ENCODE measurements around the gene ARFRP1. TPM values are rescaled to one million over a fixed set of nuclear protein-coding genes. Genes with fewer than 3 reads are reported as not detected.
"Not testable (repeated sequence)": the region's sequence is repeated elsewhere in the genome, so short reads cannot be mapped to it uniquely, and the experiment has no call there.

The ARFRP1 gene
- total RNA-seq, 1 donor from 2014 or later: 47.1 TPM

DNA sequence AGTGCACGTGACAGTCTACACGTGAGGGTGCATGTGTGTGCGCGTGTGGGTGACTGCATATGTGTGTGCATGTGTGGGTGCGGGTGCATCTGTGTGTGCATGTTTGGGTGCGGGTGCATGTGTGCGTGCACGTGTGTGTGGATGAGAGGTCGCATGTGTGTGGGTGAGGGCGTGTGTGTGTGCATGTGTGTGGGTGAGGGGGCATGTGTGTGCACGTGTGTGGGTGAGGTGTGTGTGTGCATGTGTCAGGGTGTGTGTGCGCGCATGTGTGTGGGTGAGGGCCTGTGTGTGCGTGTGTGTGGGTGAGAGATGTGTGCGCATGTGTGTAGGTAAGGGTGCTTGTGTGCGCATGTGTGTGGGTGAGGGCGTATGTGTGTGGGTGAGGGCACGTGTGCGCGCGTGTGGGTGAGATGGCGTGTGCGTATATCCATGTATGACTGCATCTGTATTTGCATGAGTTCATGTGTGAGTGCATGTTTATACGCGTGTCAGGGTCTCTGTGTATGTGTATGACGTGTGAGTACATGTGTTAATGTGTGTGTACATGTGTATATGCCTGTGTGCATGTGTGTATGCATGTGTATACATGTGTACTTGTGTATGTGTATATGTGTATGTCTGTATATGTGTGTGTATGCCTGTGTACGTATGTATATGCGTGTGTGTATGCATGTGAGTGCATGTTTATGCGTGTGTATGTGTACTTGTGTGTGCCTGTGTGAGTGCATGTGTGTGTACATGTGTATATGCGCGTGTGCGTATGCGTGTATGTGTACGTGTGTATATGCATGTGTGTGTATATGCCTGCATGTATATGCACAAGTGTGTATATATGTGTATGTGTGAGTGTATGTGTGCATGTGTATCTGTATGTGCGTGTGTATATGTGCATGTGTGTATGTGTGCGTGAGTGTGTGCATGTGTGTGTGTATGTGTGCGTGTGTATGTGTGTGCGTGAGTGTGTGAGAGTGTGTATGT lies 24.6 kb upstream of the ARFRP1 start:
- no peak for DNase-seq (ENCODE audit: low read depth)

DNA sequence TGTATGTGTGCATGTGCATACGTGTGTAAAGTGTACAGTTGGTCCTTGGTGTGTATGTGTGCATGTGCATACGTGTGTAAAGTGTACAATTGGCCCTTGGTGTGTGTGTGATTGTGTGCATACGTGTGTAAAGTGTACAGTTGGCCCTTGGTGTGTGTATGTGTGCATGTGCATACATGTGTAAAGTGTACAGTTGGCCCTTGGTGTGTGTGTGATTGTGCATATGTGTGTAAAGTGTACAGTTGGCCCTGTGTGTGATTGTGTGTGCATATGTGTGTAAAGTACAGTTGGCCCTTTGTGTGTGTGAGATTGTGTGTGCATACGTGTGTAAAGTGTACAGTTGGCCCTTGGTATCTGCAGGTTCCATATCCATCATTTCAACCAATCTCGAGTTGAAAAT lies 23.6 kb upstream of the ARFRP1 start:
- DNase-seq (ENCODE audit: low read depth): no peak

DNA sequence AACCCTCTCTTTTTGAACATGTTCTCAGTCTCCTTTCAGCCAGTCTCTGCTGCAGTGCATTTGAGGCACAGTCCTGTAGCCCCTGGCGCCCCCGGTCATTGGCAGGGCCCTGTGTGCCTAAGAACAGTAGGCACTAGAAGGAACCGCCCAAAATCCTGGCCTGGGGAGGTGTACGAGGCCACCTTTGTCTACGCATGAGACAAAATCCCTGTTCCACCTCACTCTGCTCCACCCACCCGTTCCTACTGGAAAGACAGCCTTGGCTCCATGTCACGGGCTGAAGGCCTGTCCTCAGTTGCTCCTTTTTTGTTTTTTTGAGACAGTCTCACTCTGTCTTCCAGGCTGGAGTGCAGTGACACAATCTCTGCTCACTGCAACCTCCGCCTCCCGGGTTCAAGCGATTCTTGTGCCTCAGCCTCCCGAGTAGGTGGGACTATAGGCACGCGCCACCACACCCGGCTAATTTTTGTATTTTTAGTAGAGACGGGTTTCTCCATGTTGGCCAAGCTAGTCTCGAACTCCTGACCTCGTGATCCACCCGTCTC lies 22.5 kb upstream of the ARFRP1 start:
- DNase-seq (ENCODE audit: low read depth): not testable (repeated sequence)

DNA sequence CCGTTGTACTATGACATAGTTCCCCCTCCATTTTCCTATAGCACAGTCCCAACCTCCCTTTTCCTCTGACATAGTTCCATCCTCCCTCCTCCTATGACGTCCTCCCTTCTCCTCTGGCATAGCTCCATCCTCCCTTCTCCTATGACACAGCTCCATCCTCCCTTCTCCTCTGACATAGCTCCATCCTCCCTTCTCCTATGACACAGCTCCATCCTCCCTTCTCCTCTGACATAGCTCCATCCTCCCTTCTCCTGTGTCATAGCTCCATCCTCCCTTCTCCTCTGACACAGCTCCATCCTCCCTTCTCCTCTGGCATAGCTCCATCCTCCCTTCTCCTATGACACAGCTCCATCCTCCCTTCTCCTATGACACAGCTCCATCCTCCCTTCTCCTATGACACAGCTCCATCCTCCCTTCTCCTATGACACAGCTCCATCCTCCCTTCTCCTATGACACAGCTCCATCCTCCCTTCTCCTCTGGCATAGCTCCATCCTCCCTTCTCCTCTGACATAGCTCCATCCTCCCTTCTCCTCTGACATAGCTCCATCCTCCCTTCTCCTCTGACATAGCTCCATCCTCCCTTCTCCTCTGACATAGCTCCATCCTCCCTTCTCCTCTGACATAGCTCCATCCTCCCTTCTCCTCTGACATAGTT lies 15.3 kb upstream of the ARFRP1 start:
- not testable (repeated sequence) for DNase-seq (ENCODE audit: low read depth)

DNA sequence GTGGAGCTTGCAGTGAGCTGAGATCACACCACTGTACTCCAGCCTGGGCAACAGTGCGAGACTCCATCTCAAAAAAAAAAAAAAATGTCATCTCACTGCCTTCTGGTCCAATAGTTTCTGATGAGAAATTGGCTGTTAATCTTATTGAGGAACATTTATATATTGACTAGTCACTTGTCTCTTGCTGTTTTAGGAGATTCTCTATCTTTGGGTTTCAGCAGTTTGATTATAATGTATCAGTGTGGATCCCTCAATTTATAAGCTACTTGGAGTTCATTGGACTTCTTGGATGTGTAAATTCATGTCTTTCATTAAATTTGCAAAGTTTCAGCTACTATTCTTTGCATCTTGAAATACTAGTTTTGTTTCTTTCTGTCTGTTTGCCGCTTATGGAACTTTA lies 11.2 kb upstream of the ARFRP1 start:
- no peak for DNase-seq (ENCODE audit: low read depth)

DNA sequence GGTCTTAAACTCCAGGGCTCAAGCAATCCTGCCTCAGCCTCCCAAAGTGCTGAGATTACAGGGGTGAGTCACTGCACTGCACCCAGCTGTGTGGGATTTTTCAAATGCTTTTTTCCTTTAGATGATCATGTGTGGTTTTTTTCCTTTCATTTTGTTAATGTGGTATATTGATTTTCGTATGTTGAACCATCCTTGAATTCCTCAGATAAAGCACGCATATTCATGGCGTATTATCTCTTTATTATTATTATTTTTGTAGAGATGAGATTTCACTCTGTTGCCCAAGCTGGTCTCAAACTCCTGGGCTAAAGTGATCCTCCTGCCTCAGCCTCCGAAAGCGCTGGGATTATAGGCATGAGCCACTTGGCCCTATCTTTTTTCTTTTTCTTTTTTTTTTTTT lies 7.1 kb upstream of the ARFRP1 start:
- DNase-seq (ENCODE audit: low read depth): no peak

DNA sequence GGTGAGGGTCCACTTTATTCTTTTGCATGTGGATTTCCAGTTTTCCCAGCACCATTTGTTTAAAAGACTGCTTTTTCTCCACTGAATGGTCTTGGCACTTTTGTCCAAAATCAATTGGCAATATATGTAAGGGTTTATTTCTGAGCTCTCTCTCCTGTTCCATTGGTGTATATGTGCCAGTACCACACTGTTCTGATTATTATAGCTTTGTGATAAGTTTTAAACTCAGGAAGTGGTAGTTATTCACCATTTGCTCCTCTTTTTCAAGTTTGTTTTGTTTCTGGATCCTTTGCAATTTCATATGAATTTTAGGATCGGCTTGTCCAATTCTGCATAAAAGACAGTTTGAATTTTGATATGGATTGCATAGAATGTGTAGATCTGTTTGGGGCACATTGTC lies 4.4 kb upstream of the ARFRP1 start:
- no peak for DNase-seq (ENCODE audit: low read depth)

DNA sequence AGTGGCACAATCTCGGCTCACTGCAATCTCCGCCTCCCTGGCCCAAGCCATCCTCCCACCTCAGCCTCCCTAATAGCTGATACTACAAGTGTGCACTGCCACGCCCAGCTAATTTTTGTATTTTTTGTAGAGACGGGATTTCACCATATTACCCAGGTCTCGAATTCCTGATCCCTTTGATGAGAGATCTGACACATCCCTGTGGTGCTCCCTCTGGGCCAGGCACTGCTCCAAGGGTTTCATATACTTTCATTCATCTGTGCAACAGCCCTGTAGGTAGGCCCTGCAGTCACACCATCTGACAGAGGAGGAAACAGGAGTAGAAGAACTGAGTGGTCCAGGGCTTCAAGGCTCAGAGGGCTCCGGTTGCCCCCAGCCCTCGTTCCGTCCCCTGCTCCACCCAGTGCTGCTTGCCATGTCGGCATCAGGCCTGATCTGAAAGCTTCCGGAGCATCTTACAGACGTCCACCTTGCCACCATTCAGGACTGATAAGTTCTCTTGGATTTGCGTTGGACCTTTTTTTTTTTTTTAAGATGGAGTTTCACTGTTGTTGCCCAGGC lies 3.4 kb upstream of the ARFRP1 start:
- DNase-seq (ENCODE audit: low read depth): no peak

DNA sequence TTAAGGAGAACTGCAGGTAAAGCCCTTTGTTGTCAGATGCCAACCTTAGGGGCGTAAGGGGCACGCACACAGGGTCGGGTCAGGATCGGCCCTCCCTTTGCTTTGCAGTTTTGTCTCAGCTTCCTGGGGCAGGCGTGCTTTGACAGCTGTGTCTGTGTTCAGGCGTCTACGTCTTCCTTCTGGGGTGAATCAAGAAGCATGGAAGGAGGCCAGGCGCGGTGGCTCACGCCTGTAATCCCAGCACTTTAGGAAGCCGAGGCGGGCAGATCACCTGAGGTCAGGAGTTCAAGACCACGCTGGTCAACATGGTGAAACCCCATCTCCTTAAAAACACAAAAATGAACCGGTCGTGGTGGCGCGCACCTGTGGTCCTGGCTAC lies 1.4 kb upstream of the ARFRP1 start:
- DNase-seq (ENCODE audit: low read depth): no peak

DNA sequence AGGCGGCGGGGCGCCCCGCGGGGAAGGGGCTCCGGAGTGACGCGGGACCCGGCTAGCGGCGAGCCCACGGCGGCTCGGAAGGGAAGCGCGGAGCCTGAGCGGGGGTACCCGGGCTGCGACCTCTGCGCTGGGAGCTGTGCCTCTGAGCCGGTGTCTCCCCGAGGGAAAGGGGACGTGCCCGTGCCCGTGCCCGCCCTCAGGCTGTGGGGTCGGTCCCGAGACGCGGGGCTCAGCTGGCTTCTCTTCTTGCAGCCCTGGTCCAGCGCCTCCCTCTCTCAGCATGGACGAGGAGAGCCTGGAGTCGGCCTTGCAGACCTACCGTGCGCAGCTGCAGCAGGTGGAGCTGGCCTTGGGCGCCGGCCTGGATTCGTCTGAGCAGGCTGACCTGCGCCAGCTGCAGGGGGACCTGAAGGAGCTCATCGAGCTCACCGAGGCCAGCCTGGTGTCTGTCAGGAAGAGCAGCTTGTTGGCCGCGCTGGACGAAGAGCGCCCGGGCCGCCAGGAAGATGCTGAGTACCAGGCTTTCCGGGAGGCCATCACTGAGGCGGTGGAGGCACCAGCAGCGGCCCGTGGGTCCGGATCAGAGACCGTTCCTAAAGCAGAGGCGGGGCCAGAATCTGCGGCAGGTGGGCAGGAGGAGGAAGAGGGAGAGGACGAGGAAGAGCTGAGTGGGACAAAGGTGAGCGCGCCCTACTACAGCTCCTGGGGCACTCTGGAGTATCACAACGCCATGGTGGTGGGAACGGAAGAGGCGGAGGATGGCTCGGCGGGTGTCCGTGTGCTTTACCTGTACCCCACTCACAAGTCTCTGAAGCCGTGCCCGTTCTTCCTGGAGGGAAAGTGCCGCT lies 749 bp upstream of the ARFRP1 start:
- no peak for DNase-seq (ENCODE audit: low read depth)

DNA sequence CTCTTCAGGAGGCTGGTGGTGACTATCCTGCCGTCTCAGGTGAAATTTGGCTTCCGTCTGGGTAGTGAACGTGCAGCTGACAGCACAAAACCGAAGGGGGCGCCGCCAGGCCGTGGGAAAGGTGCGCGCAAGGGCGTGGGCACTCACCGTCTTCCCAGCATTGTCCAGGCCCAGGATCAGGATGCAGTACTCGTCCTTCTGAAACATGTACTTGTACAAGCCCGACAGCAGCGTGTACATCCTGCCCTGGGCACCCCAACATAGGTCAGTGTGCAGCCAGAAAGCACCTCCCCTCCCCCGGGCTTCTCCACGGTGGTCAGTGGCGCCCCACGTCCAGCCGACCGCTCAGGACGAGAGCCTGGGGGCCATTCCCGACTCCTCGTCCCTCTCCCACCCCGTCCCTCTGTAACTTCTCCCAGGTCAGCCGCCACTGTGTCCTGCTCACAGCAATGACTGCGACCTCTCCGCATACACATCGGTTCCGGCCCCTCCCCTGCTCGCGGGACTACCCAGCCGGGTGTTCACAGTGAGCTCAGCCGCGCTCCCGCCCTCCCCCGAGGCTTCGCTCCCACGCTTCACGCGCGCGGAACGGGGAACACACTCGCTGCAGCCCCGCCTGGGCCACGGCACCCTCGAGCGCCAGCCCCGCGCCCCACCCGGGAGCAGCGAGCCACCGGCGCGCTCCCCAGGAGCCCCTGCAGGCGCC lies 771 bp downstream of the ARFRP1 start:
- no peak for DNase-seq (ENCODE audit: low read depth)

DNA sequence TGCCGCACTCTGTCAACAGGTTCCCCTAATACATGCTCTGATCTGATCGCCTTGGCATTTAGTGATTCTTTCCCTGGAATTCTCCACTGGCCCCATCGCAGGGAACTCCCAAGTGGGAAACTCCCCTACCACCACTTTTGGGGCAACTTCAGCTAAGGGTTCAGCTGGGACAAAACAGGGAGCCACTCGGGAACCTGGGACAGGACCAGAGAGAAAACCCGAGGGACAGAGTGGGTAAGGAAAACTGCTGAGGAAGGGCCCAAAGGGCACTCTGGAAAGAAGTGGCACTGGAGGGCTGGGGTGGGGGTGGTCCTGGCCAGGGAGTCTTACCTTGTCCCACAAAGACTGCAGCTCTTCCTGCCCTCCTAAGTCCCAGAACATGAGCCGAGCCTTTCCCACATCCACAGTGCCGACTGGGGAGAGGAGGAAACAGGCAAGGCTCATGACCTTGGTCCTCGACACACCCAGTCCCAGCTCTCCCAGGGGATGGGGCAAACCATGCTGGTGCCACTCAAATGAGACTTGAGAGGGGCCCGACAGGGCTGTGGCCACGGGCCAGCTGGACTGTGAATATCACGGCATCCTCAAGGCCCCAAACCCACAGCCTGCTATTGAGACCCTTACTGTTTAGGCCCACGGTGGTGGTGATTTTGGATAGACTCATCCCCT lies 1.6 kb downstream of the ARFRP1 start:
- DNase-seq (ENCODE audit: low read depth): no peak

DNA sequence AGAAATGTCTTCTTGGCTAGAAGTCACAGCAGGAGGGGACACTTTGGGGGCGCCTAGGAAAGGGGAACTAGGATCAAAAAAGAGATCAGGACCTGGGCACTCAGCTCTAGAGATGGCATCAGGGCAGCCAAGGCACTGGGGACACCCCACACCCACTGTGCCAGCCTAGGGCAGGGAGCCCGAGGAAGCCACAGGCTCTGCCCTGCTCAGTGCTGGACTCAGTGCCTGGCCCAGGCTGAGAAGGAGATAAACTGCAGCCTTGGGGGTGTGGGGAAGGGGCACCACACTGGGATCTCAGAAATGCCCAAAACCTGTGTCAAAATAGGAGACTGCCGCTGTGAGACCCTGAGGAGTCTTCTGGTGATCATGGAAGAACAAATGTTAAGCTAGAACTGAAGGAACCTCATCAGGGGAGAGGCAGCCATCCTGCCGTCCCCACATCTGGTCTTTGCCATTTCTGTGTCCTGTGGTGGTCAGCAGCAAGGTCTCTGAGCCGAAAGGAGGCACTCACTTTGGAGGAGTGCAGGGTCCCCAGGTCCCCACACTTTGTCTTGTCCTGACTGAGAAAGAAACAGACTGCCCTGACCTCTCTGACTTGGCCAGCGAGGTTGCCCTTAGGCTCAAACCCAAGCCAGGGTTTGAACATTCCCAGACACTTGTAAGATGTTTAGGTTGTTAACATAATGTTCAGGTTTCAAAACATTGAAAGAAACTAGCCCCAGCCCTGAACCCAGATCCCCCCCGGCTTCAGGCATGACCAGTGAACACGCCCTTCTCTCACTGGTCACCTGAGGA lies 2.3 kb downstream of the ARFRP1 start:
- no peak for DNase-seq (ENCODE audit: low read depth)

DNA sequence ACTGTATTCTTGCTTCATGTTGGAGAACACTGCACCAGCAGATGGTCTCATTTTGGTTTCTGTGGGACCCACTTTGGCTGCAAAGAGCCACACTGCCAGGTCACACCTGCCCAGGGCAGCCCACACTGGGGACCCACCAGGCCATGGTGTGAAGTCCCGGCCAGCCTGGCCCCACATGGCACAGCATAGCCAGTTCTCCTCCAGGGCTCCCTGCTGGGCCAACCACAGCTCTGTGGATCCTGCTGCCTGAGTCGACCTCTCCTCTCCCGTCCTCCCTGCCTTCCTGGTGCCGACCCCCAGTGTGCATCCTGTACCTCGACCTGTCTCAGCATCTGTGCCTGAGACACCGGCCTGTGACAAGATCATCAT lies 3.0 kb downstream of the ARFRP1 start:
- no peak for DNase-seq (ENCODE audit: low read depth)

DNA sequence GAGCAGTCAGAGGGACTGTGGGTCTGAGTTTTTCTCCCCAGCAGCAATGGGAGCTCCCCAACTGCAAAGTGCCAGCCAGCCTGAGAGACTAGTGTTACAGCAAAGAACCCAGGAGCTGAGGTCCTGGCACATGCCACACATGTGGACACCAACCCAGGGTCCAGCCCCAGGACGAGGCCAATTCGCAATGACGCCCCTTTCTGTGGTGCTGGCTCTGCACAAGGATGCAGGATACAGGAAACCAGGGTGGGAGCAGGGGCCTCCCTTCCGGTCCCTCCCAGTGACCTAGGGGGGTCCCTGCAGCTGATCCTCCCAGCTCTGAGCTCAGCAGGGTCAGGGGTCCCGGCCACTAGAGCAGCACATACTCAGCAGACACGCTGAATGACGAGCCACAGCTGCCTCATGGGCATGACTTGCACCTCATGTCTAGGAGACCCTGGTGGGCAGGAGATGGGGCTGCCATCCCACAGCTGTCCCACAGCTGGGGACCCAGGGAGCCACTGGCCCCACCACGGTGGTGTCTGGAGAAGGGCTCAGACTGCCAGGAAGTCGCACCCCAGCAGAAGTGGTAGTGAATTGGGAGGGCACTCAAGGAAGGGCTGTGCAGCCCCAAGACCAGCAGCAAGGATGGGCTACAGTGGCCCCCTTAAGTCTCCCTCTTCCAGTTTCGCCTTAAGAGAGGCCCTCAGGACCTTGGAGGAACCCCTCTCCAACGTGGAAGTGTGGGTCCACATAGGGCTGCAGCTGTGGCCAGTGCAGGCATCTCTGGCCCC lies 3.6 kb downstream of the ARFRP1 start:
- DNase-seq (ENCODE audit: low read depth): no peak

DNA sequence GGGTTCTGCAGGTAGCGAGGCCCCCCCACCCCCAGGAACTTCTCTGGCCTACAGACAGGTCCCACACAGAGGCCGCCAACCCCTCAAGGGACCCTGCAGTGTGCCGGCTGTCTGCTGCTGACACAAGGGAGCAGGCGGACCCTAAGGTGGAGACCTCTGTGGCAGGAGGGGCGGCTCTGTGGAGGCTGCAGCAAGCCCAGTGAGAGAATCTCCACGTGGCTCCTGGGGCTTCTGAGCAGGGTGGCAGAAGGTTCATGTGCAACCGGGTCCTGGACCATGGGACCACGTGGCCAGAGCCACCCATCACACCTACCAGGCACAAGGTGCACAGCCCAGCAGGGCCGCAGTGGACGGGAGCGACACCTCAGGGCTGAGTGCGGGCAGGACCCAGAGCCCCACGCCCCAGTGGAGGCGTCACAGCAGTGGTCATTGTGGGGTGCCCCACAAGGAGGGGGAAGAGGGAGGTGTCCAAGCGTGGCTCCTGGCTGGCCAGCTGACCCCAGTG lies 4.3 kb downstream of the ARFRP1 start:
- no peak for DNase-seq (ENCODE audit: low read depth)

DNA sequence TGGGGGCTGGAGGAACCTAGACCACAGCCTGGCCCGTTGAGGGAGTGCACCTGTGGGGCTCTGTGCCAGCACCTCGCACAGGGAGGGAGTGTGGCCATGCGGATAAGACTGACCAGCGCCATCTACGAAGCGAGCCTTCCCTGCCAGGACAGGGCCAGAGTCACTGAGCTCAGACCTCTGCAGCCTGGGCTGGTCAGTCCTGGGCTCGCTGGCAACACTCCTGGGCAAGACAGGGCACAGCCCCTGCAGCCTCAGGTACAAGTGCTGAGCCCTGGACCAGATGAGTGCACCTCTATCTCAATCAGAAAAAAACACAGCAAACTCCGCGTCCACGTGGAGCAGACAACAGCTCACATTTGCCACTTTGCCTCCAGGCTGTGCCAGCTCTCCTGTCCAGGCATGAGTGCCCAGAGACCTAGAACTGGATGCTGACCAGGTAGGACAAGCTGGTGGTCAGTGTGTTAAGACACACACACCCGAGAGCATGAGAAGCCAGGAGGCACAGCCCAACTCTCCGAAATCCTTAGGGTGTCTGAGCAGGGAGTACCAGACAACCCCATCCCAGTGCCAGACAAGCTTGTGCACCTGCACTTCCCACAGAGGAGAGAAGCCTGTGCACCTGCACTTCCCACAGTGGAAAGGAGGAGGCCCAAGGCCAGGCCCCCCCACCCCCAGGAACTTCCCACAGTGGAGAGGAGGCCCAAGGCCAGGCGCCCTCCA lies 4.9 kb downstream of the ARFRP1 start:
- DNase-seq (ENCODE audit: low read depth): no peak

Measured in myocyte (in vitro differentiated cells).